HG03571 (cell line): Measurements from ENCODE around the gene ATP2B2.

Experiments used
- ATAC-seq: cut with Tn5 transposase; IDR thresholded peaks from one replicate; pipeline ENCODE4 v1.9.1; 2021; ENCODE audit not compliant: unreplicated experiment

ATP2B2 gene

GRCh38 chr3:10286596-10287295 lies 218.6 kb downstream of the ATP2B2 start:
- no peak for ATAC-seq

- ATAC-seq: no peak
These were observed 219.3 kb downstream of the ATP2B2 start for GRCh38 chr3:10286133-10286524.

GRCh38 chr3:10285272-10286132 lies 219.9 kb downstream of the ATP2B2 start:
- ATAC-seq: no peak

GRCh38 chr3:10284496-10284895 lies 220.9 kb downstream of the ATP2B2 start:
- no peak for ATAC-seq

GRCh38 chr3:10283638-10284037 lies 221.7 kb downstream of the ATP2B2 start:
- no peak for ATAC-seq

GRCh38 chr3:10281951-10282350 lies 223.4 kb downstream of the ATP2B2 start:
- no peak for ATAC-seq

- no peak for ATAC-seq
These were observed 224.8 kb downstream of the ATP2B2 start for GRCh38 chr3:10280571-10280970.

GRCh38 chr3:10280177-10280529 lies 225.2 kb downstream of the ATP2B2 start:
- ATAC-seq: no peak

- no peak for ATAC-seq
These were observed 225.8 kb downstream of the ATP2B2 start for GRCh38 chr3:10279384-10280176.

GRCh38 chr3:10278501-10278900 lies 226.9 kb downstream of the ATP2B2 start:
- no peak for ATAC-seq

- no peak for ATAC-seq
These were observed 228.2 kb downstream of the ATP2B2 start for GRCh38 chr3:10277115-10277625.

GRCh38 chr3:10274601-10275000 lies 230.8 kb downstream of the ATP2B2 start:
- ATAC-seq: no peak
